GM19463 (cell line): ENCODE results near the gene NBEA.

Experiments
- ATAC-seq: cut with Tn5 transposase; IDR thresholded peaks from one replicate; pipeline ENCODE4 v1.9.1; 2021; ENCODE audit warnings: mild to moderate bottlenecking, moderate library complexity; ENCODE audit not compliant: unreplicated experiment

The NBEA gene

GRCh38 chr13:35256459-35257148 lies 314.5 kb downstream of the NBEA start:
- ATAC-seq: no peak

DNA sequence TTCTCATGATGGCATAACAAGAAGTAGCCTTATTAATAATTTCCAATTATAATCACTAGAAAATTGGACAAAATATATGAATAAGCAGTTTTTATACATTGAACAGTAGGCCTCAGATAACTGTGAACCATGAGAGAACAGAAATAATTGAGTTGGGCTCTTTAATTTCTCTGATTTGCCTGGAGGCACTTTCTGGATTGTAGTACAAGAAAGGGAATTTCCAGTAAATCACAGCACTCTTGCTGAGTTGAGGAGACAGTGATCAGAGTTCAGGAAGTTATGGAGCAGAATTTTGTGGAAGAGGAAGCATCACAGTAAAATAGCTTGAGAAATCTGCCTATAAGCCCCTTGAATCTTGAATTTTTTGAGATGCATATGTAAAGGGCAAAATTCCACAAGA lies 318.2 kb downstream of the NBEA start:
- no peak for ATAC-seq

- no peak for ATAC-seq
These were observed 324.3 kb downstream of the NBEA start for GRCh38 chr13:35266412-35266811.

GRCh38 chr13:35278917-35279316 lies 336.8 kb downstream of the NBEA start:
- ATAC-seq: no peak

- ATAC-seq: no peak
These were observed 337.4 kb downstream of the NBEA start for GRCh38 chr13:35279500-35279899.

DNA sequence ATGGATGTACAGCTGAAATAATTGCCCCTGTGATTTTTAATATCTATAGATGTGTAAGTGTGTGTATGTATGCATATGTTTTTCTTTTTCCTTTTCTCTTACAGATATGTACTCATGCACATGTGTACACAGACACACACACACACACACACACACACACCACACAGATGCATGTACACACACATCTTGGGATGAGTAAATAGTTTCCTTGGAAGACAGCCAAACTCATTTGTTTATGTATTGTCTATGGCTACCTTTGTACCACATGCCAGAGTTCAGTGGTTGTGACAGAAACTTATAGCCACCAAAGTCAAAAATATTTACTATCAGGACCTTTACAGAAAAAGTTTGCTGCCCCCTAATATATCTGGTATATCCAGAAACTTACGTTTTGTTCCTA lies 341.8 kb downstream of the NBEA start:
- no peak for ATAC-seq

DNA sequence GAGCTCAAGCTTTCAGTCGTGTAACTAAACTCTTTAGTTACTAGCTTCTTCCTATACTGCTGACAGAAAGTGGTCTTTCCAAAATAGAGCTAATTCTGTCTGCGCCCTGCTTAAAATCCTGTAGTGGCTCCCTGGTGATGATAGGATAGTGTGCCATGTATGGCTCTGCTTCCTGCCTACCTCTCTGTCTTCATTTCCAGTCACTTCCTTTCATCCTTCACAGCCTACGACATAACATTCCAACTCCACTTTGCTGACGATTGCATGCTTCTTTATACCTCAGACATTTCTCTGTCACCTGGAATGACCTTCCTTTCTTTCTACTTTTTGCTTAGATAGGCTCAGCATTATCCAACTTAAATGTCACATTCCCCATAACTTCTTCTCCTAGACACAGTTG lies 343.6 kb downstream of the NBEA start:
- no peak for ATAC-seq

DNA sequence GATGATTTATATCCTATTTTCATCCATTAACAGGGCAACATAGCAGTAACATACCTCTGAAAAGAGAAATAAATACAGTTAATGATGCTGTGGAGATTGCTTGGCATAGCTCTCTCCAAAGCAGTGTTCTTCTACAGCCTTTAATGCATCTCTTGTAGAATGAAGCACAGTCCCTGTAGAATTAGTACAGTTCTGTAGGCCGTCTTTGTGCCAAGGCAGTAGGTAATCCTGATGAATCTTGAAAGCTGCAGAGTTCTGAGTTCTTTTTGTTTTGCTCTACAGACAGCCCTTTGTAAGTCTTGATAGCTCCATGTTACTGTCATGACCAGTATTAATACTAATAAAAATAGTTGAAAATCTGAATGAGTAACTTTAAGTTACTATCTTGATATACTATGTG lies 350.3 kb downstream of the NBEA start:
- ATAC-seq: no peak

DNA sequence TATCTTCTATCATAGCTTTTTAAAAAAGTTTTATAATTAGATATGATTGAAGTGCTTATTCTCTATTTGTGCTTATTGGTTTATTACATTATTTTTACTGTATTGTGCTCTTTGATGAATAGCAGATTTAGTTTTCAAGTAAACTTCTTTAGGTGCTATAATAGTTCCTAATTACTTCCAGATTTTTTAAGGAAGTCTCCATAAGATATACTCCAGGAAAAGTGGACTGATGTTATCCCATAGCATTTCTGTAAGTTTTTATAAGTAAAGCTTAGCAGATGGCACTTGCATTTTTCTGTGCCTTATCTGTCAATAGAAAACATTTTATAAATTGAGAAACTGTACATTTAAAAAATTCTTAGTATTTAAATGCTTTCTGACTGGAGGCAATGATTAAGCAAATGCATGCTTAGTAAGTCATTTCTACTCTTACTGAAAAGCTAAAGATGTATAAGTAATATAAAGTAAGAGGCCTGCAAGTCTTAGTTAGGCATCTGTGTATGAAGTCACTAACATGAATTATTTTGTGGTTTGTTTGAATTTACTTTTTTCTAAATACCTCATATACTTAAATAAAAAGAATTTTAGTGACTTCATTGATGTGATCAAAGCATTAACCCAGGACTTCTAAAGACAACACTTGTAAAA lies 351.6 kb downstream of the NBEA start:
- no peak for ATAC-seq

- ATAC-seq: no peak
These were observed 367.6 kb downstream of the NBEA start for GRCh38 chr13:35309706-35310105.

DNA sequence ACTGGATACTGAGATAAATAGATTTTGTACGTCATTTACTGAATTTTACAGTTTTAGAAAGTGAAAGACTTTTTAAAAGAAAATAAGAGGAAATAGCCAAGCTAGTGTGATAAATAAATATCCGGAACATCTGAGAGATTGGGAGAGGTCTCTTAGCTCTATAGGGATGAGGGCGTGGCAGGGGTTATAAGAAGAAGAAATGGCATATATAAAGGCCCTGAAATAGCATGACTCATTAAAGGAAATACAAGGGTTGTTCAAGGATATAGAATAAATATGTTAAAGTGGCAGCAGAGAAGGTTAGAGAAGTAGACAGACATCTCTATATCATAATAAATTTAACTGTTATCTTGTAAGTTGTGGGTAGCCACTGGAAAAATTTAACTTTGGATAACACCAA lies 390.1 kb downstream of the NBEA start:
- no peak for ATAC-seq

GRCh38 chr13:35333157-35333556 lies 391.1 kb downstream of the NBEA start:
- no peak for ATAC-seq

DNA sequence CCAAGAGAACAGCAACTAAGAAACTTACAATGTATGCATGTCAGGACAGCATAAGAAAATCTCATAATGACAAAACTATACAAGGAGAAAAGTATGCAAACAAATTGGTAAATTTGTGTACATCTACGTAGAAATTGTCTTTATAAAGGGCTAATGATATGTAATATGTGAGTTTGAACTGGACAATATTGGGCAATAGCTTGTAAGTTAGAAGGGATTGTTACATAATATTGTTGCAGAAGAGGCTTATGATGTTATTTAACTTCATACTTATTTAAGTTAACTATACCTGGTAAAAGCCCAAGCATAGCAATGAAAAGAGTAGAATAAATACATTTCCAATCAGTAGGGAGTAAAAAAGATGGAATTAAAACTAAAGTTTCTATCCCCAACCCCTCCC lies 400.4 kb downstream of the NBEA start:
- ATAC-seq: no peak

- ATAC-seq: no peak
These were observed 401.3 kb downstream of the NBEA start for GRCh38 chr13:35343417-35343816.

GRCh38 chr13:35345992-35346391 lies 403.9 kb downstream of the NBEA start:
- ATAC-seq: no peak

DNA sequence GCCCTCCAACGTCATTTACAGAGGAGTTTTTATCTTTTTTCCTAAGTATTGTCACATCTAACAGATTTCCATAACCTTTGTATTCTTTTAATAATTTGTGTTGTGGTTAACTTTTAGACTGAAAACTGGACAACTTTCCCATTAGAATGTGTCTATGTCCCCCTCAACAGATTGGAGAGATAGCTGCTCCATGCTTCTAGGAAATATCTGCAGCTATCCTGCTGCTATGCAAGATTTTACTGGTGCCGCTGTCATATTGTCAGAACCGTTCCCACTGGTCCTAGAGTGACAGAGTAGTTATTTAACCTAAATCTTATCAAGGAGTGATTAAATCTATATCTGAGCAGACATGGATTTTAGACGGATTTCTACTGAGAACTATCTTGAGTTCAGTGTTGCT lies 404.4 kb downstream of the NBEA start:
- no peak for ATAC-seq

DNA sequence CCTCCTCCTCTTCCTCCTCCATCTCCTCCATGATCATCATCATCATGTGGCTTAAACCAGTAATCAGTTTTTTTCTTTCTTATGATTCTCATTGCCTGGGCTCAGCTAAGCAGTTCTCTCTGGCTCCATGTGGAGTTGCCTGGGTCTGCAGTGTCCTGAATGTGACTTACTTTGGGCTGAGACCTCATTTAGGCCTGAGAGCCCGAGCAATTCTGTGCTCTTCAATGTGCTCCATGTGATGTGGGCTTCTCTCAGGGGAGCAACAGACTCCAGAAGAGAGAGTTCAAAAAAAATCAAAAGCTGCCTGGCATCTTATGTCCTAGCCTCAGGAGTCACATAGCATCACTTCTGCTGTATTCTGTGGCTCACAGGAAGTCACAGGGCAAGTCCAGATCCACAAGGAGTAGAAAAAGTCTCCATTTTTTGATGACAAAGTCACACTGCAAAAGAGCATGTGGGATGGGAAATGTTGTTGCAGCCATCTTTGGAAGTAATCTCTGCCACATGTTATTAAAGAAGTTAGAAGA lies 405.7 kb downstream of the NBEA start:
- no peak for ATAC-seq

DNA sequence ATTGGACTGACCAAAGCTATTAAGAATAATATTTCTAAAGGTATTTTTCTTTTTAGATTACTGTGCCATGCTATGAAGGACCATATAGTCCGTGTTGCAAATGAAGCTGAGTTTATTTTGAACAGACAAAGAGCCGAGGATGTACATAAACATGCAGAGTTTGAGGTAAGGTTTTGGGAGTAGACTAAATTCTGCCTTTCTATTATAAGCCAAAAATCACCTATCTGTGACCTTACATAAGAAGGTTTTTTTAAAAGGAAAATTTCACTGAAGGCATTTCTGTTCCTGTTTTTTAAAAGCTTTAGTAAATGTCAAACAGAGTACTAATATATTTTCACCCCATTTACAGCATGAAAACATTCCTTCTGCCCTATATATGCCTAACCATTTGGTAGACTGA lies 407.0 kb downstream of the NBEA start:
- no peak for ATAC-seq

GRCh38 chr13:35349673-35350278 lies 407.7 kb downstream of the NBEA start:
- ATAC-seq: peak; percentile 90

- ATAC-seq: no peak
These were observed 412.2 kb downstream of the NBEA start for GRCh38 chr13:35354285-35354684.

DNA sequence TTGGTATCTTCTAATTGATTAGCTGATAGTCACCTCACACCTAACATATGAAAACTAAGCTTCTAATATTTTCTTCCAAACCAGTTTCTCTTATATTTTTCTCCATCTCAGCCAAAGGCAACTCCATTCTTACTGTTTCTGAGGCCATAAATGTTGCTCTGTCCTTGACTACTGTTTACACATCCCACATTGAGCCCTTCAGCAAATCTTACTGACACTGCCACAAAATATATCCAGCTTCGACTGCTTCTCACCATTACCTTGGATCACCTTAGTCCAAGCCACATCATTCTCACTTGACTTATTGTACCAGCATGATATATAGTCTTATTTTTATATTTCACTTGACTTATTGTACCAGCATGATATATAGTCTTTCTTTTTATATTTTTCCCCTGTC lies 412.8 kb downstream of the NBEA start:
- ATAC-seq: no peak

- ATAC-seq: no peak
These were observed 414.5 kb downstream of the NBEA start for GRCh38 chr13:35356572-35356971.
